OCI-LY7 (cell line): ENCODE measurements around the gene RPSA.

Source experiments
- CTCF ChIP-seq: fragments of 200-600 bp; sonication (generic); conservative IDR thresholded peaks from 2 replicates; pipeline ENCODE4 v1.5.1; 2014; ENCODE audit warnings: mild to moderate bottlenecking, antibody characterized with exemption, low read length, moderate library complexity, mixed read lengths
- EZH2phosphoT487 ChIP-seq: fragments of 200-600 bp; sonication (generic); IDR thresholded peaks from 2 replicates; pipeline ENCODE4 v1.6.1; 2018; ENCODE audit warnings: low read depth, borderline replicate concordance, mild to moderate bottlenecking, mixed run types, antibody characterized with exemption, low read length, moderate library complexity, mixed read lengths

GRCh38 chr3:39396690-39397089, 9.8 kb upstream of the RPSA start:
- no peak for TF ChIP-seq CTCF
- no peak for TF ChIP-seq EZH2phosphoT487
